ENCODE measurements around the gene SERF2.
"Not testable (repeated sequence)": the region's sequence is repeated elsewhere in the genome, so short reads cannot be mapped to it uniquely, and the experiment has no call there.

DNA sequence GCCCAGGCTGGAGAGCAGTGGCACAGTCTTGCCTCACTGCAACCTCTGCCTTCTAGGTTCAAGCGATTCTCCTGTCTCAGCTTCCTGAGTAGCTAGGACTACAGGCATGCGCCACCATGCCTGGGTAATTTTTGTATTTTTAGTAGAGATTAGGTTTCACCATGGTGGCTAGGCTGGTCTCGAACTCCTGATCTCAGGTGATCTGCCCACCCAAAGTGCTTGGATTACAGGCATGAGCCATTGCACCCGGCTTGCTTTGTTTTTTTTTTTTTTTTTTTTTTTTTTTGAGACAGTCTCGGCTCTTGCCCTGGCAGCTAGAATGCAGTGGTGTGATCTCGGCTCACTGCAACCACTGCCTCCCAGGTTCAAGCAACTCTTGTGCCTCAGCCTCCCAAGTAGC, 40.4 kb downstream of the SERF2 start:
- TF ChIP-seq POLR2A (IDR thresholded peaks at IDR 0.05); POLR2AphosphoS5 (IDR thresholded peaks at IDR 0.05; ENCODE audit: insufficient read depth in 1 of 2, low read depth in 1 of 2): not testable (repeated sequence)
- TF ChIP-seq, protein P1, sequence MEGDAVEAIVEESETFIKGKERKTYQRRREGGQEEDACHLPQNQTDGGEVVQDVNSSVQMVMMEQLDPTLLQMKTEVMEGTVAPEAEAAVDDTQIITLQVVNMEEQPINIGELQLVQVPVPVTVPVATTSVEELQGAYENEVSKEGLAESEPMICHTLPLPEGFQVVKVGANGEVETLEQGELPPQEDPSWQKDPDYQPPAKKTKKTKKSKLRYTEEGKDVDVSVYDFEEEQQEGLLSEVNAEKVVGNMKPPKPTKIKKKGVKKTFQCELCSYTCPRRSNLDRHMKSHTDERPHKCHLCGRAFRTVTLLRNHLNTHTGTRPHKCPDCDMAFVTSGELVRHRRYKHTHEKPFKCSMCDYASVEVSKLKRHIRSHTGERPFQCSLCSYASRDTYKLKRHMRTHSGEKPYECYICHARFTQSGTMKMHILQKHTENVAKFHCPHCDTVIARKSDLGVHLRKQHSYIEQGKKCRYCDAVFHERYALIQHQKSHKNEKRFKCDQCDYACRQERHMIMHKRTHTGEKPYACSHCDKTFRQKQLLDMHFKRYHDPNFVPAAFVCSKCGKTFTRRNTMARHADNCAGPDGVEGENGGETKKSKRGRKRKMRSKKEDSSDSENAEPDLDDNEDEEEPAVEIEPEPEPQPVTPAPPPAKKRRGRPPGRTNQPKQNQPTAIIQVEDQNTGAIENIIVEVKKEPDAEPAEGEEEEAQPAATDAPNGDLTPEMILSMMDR (IDR thresholded peaks at IDR 0.05): not testable (repeated sequence)

Measured in vagina (tissue), 2 donors.